Measurements from ENCODE around the gene RPL29. TPM values are rescaled to one million over a fixed set of nuclear protein-coding genes. Genes with fewer than 3 reads are reported as not detected.
A peak's percentile ranks its signal among the peaks of the same experiment; 100 is the strongest.

The RPL29 gene
- total RNA-seq, 1 donor from 2014 or later: 588 TPM

DNA sequence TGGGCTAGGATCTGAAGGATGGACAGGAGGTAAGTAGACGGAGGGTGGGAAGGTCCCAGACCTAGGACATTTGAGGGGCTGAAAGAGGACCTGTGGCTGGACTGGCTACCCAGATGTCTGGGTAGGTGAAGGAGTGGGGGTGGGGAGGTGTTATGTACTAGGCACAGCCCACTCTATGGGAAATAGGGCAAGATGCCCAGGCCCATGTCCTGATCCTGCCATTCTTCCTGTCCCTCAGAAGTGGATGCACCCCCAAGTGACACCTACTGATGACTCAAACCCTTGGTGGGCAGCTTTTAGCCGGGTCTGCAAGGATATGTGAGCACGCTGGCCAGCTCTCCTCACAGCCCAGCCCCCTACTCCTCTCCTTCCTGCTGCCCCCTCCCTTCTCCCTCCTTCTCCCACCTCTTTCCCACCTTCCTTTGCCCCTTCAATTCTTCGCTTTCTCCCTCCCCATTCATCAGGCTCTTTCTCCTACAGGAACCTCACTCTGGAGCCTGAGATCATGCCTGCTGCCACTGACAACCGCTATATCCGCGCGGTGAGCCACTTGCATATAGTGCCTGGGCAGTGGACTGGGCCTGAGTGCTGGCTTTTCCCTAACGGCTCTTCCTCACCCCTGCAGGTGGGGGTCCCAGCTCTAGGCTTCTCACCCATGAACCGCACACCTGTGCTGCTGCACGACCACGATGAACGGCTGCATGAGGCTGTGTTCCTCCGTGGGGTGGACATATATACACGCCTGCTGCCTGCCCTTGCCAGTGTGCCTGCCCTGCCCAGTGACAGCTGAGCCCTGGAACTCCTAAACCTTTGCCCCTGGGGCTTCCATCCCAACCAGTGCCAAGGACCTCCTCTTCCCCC lies 7.2 kb downstream of the RPL29 start:
- Mint-ChIP-seq H3K4me3 (ENCODE audit: unreplicated experiment) (no peak overlapping the region), H3K36me3 (ENCODE audit: unreplicated experiment) (peaks cover 3% of the 10 kb centered on the region), H3K27ac (ENCODE audit: unreplicated experiment) (peak overlapping the region; percentile 4), H3K9me3 (ENCODE audit: unreplicated experiment) (peaks cover 2% of the 10 kb centered on the region), H3K27me3 (ENCODE audit: unreplicated experiment) (no peaks in the 10 kb centered on the region), H3K4me1 (ENCODE audit: low read depth, unreplicated experiment) (peaks cover 2% of the 10 kb centered on the region)
- no peak for DNase-seq
- TF ChIP-seq CTCF (IDR thresholded peaks at IDR 0.05; ENCODE audit: partially characterized antibody, unreplicated experiment): no peak

GRCh38 chr3:51987568-51987967 lies 8.1 kb downstream of the RPL29 start:
- no peak for DNase-seq
- Mint-ChIP-seq H3K9me3 (ENCODE audit: unreplicated experiment) (peaks cover 2% of the 10 kb centered on the region), H3K4me3 (ENCODE audit: unreplicated experiment) (no peak overlapping the region), H3K4me1 (ENCODE audit: low read depth, unreplicated experiment) (peaks cover 4% of the 10 kb centered on the region), H3K27ac (ENCODE audit: unreplicated experiment) (no peak overlapping the region), H3K27me3 (ENCODE audit: unreplicated experiment) (no peaks in the 10 kb centered on the region), H3K36me3 (ENCODE audit: unreplicated experiment) (peaks cover 2% of the 10 kb centered on the region)
- TF ChIP-seq CTCF (IDR thresholded peaks at IDR 0.05; ENCODE audit: partially characterized antibody, unreplicated experiment): no peak

DNA sequence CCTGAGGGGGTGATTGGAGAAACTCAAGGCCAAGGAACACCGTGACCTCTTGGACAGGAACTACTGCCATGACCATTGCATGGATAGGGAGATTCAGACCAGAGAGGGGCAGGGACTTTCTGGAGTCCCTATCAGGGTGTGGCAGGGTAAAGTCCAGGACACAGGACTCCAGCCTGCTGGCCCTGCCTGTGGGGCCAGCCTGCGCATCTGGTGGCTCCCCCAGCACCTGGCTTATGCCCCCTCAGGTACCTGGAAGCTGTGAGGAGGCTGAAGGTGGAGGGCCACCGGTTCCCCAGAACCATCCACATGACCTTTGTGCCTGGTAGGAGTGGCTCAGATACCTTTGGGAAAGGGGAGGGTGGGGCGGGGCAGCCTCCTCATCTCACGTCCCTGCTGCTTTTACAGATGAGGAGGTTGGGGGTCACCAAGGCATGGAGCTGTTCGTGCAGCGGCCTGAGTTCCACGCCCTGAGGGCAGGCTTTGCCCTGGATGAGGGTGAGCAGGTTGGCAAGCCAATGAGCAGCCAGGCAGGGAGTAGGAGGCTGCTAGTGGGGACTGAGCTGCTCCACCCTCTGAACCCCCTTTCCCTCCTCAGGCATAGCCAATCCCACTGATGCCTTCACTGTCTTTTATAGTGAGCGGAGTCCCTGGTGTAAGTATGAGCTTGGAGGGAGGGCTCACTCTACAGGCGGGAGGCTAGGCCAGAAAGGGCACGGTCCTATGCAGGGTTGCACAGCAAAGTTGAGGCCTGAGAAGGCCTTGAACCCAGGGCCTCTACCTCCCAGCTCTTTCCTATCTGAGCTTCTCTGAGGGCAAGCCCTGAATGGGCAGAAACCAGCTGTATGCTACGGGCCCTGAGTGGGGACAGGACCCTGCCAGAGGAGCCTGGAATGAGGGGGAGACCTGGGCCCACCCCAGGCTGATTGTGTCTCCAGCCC lies 9.4 kb downstream of the RPL29 start:
- Mint-ChIP-seq H3K4me3 (ENCODE audit: unreplicated experiment) (no peak overlapping the region), H3K27me3 (ENCODE audit: unreplicated experiment) (no peaks in the 10 kb centered on the region), H3K36me3 (ENCODE audit: unreplicated experiment) (no peaks in the 10 kb centered on the region), H3K4me1 (ENCODE audit: low read depth, unreplicated experiment) (peaks cover 6% of the 10 kb centered on the region), H3K9me3 (ENCODE audit: unreplicated experiment) (peaks cover 2% of the 10 kb centered on the region), H3K27ac (ENCODE audit: unreplicated experiment) (no peak overlapping the region)
- no peak for DNase-seq
- TF ChIP-seq CTCF (IDR thresholded peaks at IDR 0.05; ENCODE audit: partially characterized antibody, unreplicated experiment): no peak

DNA sequence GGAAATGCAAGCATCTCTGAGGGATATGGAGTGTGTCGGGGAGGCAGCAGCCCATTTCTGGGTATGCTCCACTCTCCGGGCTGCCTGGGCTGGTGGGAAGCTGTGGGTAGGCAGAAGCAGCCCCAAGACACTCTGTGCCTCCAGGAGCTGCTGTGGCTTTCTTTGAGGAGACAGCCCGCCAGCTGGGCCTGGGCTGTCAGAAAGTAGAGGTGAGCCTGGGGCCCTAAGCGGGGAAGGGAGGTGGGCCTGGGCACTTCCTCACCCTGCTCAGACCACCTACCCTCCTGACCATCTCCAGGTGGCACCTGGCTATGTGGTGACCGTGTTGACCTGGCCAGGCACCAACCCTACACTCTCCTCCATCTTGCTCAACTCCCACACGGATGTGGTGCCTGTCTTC lies 10.6 kb downstream of the RPL29 start:
- H3K4me3 Mint-ChIP-seq (ENCODE audit: unreplicated experiment): no peak overlapping the region
- DNase-seq: no peak
- no peaks in the 10 kb centered on the region for H3K36me3 Mint-ChIP-seq (ENCODE audit: unreplicated experiment)
- H3K4me1 Mint-ChIP-seq (ENCODE audit: low read depth, unreplicated experiment): peaks cover 5% of the 10 kb centered on the region
- no peaks in the 10 kb centered on the region for H3K27me3 Mint-ChIP-seq (ENCODE audit: unreplicated experiment)
- no peak overlapping the region for H3K27ac Mint-ChIP-seq (ENCODE audit: unreplicated experiment)
- TF ChIP-seq CTCF (IDR thresholded peaks at IDR 0.05; ENCODE audit: partially characterized antibody, unreplicated experiment): no peak
- peaks cover 2% of the 10 kb centered on the region for H3K9me3 Mint-ChIP-seq (ENCODE audit: unreplicated experiment)

All from glutamatergic neuron (in vitro differentiated cells).